GM18861 (cell line): ENCODE results near the gene NUDT19.
"Not testable (repeated sequence)": the region's sequence is repeated elsewhere in the genome, so short reads cannot be mapped to it uniquely, and the experiment has no call there.

Source experiments
- ATAC-seq: cut with Tn5 transposase; IDR thresholded peaks from one replicate; pipeline ENCODE4 v1.9.1; 2021; ENCODE audit not compliant: unreplicated experiment

Gene NUDT19

DNA sequence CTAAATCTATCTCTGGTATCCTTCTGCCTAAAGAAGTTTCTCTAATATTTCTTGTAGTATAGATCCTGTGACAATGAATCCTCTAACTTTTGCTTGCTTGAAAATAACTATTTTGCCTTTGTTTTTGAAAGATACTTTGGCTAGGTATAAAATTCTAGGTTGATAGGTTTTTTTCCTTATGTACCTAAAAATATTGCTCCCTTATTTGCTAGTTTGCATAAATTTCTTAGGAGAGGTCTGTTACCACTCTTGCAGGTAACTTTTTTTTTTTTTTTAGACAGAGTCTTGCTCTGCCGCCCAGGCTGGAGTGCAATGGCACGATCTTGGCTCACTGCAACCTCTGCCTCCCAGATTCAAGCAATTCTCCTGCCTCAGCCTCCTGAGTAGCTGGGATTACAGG is 12.4 kb downstream of the NUDT19 start:
- ATAC-seq: not testable (repeated sequence)

DNA sequence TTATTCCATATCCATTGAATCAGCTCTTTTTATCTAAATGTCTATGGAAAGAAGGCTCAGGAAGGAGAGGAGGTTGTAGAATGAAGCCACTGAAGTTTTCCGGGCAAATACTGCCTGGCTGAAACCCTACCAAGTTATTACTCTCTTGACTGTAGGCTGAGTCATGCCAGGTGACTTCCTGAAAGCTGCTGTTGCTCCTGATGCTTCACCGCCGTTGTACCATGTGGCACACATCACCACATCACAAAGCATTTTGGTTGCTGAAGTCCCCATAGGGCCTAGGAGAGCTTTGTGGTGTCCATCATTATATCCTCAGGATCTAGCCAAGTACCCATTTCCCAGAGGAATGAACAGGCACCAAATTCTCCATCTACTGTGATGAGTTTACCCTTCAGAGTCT is 16.8 kb downstream of the NUDT19 start:
- ATAC-seq: no peak

DNA sequence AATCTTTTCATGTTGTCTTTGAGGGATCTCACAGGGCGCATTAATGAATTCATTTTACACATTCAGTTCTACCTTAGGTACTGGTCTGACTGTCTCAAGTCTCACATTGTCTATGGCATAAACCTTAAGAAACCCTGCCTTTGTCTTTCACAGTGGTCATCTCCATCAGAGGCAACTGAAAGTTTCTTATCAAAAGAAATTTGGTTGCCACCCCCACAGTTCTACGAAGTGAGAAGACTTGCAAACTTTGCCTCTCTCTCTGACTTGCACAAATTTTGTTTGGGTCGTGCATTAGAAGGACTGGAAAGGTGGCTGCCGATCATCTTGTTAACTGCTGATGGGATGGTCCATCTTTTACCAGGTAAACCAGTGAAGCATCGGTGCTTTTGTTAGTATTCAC is 17.4 kb downstream of the NUDT19 start:
- ATAC-seq: no peak

DNA sequence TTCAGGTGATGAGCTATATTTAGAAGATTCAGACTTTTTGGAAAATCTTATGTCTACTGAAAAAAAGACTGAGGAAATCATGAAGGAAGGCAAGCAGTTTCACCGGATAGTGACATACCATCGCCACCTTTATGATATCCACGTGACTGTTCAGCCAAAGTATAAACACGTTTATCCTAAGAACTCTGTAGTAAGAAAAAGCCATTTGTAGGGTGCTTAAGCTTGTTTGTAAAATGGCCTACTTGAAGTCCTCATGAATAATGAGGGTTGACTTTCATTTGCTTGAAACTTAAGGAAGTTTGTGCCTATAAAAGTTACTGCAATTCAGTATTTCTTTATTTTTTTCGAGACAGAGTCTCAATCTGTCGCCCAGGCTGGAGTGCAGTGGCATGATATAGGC is 20.1 kb downstream of the NUDT19 start:
- no peak for ATAC-seq

DNA sequence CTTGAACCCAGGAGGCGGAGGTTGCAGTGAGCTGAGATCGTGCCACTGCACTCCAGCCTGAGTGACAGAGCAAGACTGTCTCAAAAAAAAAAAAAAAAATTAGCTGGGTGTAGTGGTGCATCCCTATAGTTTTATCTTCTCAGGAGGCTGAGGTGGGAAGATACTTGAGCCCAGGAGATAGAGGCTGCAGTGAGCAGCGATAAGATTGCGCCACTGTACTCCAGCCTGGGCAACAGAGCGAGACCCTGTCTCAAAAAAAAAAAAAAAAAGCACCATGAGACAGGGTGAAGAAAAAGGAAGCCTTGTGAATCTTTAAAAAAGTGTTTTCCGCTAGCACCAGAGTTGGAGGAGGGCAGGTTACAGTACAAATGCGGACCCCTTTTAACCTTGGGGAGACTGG is 24.6 kb downstream of the NUDT19 start:
- not testable (repeated sequence) for ATAC-seq

- ATAC-seq: no peak
Measured at GRCh38 chr19:32717496-32717895, 25.9 kb downstream of the NUDT19 start.

GRCh38 chr19:32718286-32718685 is 26.7 kb downstream of the NUDT19 start:
- ATAC-seq: no peak

- ATAC-seq: no peak
Measured at GRCh38 chr19:32719611-32720059, 28.0 kb downstream of the NUDT19 start, which contains the start of gene TDRD12. Gene TDRD12 (plus strand): TSS chr19:32719767. CDS start chr19:32720073, 306 bp downstream.

DNA sequence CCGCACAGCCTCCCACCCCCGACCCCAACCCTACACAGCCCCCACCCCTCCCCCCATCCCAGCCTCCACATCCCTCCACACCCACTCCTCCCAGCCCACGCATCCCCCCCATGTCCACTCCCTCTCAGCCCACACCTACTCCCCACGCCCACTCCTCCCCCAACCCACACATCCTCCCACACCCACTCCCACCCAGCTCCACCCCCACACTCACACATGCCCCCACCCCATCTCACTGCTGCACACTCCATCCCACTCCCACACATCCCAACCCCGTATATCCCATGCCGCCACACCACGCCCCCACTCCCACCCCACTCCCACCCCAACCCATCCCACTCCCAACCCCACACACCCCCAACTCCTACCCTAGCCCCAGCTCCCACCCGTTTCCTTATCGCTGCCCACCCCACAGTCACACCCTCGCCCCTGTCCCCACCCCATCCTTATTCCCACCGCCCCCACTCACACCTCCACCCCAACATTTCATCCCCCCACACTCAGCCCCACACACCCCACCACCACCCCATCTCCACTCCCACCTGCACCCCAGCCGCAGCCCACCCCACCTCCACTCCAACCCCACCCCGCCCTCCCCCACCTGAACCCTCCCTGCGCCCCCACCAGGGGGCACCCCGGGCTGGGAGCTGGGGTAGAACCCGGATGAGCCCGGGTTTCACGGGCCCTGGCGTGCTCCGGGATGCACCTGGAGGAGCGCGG is 28.8 kb downstream of the NUDT19 start:
- ATAC-seq: no peak

DNA sequence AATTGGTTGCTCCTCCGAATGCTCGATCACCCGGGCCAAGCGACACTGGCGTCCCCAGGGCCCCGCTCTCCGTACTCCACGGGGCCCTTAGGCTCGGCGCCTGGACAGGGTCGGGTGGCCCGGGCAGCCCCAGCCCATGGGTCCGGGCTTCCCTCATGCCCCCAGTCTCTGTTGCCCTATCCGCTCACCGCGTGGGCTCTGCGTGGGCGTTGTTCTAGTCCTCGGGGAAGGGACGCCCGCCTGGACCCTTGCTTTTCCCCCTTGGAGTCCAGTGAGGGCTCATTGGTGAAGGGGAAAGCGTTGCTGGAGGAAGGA is 29.3 kb downstream of the NUDT19 start:
- ATAC-seq: no peak

DNA sequence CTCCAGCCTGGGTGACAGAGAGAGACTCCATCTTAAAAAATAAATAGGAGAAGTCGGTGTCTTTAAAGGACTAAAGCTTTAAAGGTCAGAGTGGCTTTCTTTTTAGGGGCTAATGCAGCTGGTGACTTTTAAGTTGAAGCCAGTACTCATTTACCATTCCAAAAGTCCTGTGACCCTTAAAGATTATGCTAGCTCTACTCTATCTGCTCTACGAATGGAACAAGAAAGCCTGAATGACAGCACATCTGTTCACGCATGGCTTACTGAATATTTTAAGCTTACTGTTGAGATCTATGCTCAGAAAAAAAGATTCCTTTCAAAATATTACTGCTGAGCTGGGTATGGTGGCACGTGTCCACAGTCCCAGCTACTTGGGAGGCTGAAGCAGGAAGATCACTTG is 44.3 kb downstream of the NUDT19 start:
- no peak for ATAC-seq

DNA sequence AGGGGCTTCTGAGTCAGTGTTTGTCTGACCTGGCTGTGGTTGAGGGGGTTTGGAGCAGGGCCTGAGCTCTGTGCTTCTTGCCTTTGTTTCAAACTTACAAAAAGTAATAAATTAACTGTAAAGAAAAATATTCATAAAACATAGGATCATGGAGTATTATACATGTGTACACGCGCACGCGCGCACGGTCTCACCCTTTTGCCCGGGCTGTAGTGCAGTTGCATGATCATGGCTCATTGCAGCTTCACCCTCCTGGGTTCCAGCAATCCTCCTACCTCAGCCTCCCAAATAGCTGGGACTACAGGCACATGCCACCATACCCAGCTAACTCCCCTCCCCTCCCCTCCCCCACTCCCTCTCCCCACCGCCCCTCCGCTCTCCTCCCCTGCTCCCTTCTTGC is 51.4 kb downstream of the NUDT19 start:
- ATAC-seq: no peak

DNA sequence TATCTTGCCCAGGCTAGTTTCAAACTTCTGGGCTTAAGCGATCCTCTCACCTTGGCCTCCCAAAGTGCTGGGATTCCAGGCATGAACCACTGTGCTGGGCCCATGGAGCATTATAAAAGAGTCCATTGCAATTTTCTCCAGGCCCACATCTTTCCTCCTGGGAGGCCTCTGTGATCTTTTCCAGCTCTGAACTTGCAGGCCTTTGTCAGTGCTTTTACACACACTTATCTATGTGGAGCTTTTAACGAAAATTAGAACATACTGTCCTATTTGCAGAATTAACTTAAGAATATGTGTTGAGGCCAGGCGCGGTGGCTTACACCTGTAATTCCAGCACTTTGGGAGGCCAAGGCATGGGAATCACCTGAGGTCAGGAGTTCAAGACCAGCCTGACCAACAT is 51.8 kb downstream of the NUDT19 start:
- ATAC-seq: no peak

- no peak for ATAC-seq
Measured at GRCh38 chr19:32744555-32745325, 53.1 kb downstream of the NUDT19 start.

- ATAC-seq: not testable (repeated sequence)
Measured at GRCh38 chr19:32745594-32746251, 54.1 kb downstream of the NUDT19 start.

DNA sequence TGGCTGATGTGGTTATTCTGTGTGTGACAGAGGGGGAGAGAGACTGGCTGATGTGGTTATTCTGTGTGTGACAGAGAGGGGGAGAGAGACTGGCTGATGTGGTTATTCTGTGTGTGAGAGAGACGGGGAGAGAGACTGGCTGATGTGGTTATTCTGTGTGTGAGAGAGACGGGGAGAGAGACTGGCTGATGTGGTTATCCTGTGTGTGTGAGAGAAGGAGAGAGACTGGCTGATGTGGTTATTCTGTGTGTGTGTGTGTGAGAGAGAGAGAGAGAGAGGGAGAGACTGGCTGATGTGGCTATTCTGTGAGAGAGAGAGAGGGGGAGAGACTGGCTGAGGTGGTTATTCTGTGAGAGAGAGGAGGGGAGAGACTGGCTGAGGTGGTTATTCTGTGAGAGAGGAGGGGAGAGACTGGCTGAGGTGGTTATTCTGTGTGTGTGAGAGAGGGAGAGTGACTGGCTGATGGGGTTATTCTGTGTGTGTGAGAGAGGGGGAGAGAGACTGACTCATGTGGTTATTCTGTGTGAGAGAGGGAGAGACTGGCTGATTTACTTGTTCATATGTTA is 55.1 kb downstream of the NUDT19 start:
- ATAC-seq: not testable (repeated sequence)

DNA sequence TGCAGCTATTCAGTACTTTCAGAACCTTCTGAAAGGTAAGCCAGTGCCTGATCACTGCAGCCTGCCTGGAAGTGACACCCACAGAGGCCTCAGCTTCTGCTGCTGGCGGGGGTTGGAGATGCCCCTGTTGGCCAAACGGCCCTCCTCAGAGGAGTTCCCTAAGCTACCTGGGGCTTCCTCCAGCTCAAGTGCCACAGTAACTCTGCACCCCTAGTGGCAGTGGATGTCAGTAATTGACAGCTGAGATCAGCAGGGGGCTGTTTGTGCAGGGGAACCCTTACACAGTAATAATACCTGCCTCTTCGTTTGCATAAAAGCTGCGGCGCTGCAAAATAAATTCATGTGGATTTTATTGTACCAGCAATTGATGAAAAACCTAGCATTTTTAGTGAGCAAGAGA is 56.9 kb downstream of the NUDT19 start:
- no peak for ATAC-seq

DNA sequence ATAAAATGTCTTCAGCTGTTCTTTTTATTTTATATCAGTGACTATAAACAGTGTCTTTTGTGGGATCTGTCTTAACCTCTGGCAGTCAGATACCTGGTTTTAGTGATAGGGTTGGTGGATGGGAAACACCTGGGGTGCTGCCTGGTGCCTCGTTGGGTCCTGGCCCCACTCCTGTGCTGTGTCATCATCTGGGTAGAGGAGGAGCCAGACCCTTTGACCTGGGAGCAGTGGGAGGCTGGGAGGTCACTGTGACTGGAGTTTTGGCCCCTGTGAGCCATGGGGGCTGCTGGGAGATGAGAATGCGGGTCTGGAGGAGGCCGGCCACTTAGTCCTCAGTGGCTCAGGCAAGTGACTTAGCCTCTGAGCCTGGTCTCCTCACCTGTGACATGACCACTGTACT is 57.3 kb downstream of the NUDT19 start:
- no peak for ATAC-seq

DNA sequence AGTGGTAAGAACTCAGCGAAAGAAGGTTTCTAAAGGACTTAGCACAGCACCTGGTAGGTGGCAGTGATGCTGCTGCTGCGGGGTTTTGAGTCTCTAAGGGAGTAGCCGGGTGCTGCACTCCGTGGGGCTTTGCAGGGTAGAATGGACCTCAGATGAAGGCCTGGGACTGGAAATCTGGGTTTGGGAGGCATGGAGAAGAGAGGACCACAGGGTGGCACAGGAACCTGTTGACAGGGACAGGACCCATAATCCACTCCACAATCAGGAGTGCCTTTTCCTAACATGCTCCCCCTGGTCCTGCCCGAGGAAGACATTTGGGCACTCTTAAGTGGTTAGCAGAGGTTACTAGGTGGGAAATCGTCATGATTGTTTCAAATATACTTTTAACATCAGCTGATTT is 57.7 kb downstream of the NUDT19 start:
- ATAC-seq: no peak

DNA sequence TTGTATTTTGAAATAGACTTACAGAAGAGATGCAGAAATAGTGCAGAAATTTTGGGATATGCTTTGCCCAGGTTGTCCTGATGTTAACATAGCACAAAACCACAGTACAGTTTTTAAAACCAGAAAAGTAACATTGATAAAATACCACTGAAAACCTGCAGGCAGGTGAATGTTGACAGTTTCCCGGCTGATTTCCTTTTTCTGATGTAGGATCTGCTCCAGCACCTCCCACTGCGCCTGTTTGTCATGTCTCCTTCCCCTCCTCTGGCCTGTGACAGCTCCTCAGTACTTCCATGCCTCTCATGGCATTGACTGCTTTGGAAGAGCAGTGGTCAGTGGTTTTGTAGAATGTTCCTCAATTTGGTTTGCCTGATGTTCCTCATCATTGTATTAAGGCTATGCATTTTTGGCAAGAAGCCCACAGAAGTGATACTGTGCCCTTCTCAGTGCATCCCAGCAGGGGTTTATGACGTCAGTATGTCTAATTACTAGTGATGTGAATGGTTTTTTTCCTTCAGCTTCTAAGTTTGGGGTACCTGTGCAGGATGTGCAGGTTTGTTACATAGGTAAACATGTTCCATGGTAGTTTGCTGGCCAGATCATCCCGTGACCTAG is 58.9 kb downstream of the NUDT19 start:
- no peak for ATAC-seq

DNA sequence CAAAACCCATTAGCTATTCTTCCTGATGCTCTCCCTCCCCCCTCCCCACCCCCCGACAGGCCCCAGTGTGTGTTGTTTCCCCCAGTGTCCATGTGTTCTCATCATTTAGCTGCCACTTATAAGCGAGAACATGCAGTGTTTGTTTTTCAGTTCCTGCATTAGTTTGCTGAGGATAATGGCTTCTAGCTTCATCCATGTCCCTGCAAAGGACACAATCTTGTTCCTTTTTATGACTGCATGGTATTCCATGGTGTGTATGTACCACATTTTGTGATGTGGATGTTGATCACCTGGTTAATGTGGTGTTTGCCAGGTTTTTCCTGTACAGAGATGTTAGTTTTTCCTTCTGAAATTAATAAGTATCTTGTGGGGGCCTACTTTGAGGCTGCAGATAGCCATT is 59.4 kb downstream of the NUDT19 start:
- no peak for ATAC-seq
